HEK293 (cell line): ENCODE results near the gene IVD.

Experiments used
- MYNN ChIP-seq: fragments of 450-650 bp; formaldehyde crosslinking; IDR thresholded peaks from 2 replicates; pipeline ENCODE4 v1.5.1; 2016; ENCODE audit warnings: missing biosample characterization, missing genetic modification characterization, borderline replicate concordance
- REPIN1 ChIP-seq: fragments of 450-650 bp; formaldehyde crosslinking; IDR thresholded peaks from 2 replicates; pipeline ENCODE4 v1.5.1; 2017; ENCODE audit warnings: missing biosample characterization, missing genetic modification characterization, low read depth
- SCRT1 ChIP-seq: fragments of 450-650 bp; formaldehyde crosslinking; IDR thresholded peaks from 2 replicates; pipeline ENCODE4 v1.5.1; 2016; ENCODE audit warnings: missing biosample characterization, missing genetic modification characterization, borderline replicate concordance
- ZNF114 ChIP-seq: fragments of 450-650 bp; formaldehyde crosslinking; IDR thresholded peaks from 2 replicates; pipeline ENCODE4 v1.5.0; 2017; ENCODE audit warnings: missing biosample characterization, missing genetic modification characterization
- ZNF184 ChIP-seq: fragments of 450-650 bp; IDR thresholded peaks from 2 replicates; pipeline ENCODE4 v1.5.1; 2018; ENCODE audit warnings: missing biosample characterization, mild to moderate bottlenecking, missing genetic modification characterization
- ZNF24 ChIP-seq: fragments of 450-650 bp; formaldehyde crosslinking; IDR thresholded peaks from 2 replicates; pipeline ENCODE4 v1.5.1; 2016; ENCODE audit warnings: missing biosample characterization, missing genetic modification characterization
- ZNF561 ChIP-seq: fragments of 450-650 bp; IDR thresholded peaks from 2 replicates; pipeline ENCODE4 v1.5.1; 2018; ENCODE audit warnings: missing biosample characterization, missing genetic modification characterization, borderline replicate concordance
- ZNF747 ChIP-seq: fragments of 450-650 bp; formaldehyde crosslinking; IDR thresholded peaks from 2 replicates; pipeline ENCODE4 v1.5.1; 2016; ENCODE audit warnings: missing biosample characterization, missing genetic modification characterization
- ZNF785 ChIP-seq: fragments of 450-650 bp; formaldehyde crosslinking; IDR thresholded peaks from 2 replicates; pipeline ENCODE4 v1.5.1; 2016; ENCODE audit warnings: missing biosample characterization, missing genetic modification characterization
- TF ChIP-seq, protein P1 (sequence below): fragments of 450-650 bp; formaldehyde crosslinking; IDR thresholded peaks from 2 replicates; pipeline ENCODE4 v1.5.1; 2016; ENCODE audit warnings: missing biosample characterization, missing genetic modification characterization
- TF ChIP-seq, protein P2 (sequence below): fragments of 450-650 bp; formaldehyde crosslinking; IDR thresholded peaks from 2 replicates; pipeline ENCODE4 v1.5.1; 2016; ENCODE audit warnings: missing biosample characterization, missing genetic modification characterization, low read depth
- TF ChIP-seq, protein P3 (sequence below): fragments of 450-650 bp; formaldehyde crosslinking; IDR thresholded peaks from 2 replicates; pipeline ENCODE4 v1.5.1; 2016; ENCODE audit warnings: missing biosample characterization, missing genetic modification characterization, low read depth

DNA sequence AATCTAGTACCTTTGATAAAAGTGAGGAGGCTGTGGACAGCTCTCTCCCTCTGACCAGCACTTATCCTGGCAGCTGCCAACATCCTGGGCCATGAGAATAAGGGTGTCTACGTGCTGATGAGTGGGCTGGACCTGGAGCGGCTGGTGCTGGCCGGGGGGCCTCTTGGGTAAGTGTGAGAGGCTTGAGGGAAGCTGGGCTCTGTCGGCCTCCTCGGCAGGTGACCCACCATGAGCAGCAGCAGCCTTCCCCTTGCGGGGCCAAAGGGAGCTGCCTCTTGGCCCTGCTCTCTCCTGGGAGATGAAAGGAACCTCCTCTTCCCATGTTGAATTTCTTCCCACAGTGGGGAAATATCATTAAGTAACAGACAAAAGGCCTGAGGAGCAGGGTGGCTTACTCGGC is 9.2 kb downstream of the IVD start:
- TF ChIP-seq, protein P1, sequence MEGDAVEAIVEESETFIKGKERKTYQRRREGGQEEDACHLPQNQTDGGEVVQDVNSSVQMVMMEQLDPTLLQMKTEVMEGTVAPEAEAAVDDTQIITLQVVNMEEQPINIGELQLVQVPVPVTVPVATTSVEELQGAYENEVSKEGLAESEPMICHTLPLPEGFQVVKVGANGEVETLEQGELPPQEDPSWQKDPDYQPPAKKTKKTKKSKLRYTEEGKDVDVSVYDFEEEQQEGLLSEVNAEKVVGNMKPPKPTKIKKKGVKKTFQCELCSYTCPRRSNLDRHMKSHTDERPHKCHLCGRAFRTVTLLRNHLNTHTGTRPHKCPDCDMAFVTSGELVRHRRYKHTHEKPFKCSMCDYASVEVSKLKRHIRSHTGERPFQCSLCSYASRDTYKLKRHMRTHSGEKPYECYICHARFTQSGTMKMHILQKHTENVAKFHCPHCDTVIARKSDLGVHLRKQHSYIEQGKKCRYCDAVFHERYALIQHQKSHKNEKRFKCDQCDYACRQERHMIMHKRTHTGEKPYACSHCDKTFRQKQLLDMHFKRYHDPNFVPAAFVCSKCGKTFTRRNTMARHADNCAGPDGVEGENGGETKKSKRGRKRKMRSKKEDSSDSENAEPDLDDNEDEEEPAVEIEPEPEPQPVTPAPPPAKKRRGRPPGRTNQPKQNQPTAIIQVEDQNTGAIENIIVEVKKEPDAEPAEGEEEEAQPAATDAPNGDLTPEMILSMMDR (tag by site-specific recombination) = no peak
- TF ChIP-seq, protein P2, sequence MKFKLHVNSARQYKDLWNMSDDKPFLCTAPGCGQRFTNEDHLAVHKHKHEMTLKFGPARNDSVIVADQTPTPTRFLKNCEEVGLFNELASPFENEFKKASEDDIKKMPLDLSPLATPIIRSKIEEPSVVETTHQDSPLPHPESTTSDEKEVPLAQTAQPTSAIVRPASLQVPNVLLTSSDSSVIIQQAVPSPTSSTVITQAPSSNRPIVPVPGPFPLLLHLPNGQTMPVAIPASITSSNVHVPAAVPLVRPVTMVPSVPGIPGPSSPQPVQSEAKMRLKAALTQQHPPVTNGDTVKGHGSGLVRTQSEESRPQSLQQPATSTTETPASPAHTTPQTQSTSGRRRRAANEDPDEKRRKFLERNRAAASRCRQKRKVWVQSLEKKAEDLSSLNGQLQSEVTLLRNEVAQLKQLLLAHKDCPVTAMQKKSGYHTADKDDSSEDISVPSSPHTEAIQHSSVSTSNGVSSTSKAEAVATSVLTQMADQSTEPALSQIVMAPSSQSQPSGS (tag by site-specific recombination) = no peak
- no peak for TF ChIP-seq REPIN1
- TF ChIP-seq ZNF24 (tag by site-specific recombination) = no peak
- TF ChIP-seq ZNF747 (tag by site-specific recombination) = no peak
- TF ChIP-seq, protein P3, sequence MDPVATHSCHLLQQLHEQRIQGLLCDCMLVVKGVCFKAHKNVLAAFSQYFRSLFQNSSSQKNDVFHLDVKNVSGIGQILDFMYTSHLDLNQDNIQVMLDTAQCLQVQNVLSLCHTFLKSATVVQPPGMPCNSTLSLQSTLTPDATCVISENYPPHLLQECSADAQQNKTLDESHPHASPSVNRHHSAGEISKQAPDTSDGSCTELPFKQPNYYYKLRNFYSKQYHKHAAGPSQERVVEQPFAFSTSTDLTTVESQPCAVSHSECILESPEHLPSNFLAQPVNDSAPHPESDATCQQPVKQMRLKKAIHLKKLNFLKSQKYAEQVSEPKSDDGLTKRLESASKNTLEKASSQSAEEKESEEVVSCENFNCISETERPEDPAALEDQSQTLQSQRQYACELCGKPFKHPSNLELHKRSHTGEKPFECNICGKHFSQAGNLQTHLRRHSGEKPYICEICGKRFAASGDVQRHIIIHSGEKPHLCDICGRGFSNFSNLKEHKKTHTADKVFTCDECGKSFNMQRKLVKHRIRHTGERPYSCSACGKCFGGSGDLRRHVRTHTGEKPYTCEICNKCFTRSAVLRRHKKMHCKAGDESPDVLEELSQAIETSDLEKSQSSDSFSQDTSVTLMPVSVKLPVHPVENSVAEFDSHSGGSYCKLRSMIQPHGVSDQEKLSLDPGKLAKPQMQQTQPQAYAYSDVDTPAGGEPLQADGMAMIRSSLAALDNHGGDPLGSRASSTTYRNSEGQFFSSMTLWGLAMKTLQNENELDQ (tag by site-specific recombination) = no peak
- TF ChIP-seq SCRT1 = no peak
- TF ChIP-seq ZNF184 (tag by site-specific recombination) = no peak
- no peak for TF ChIP-seq MYNN (tag by site-specific recombination)
- TF ChIP-seq ZNF561 = no peak
- no peak for TF ChIP-seq ZNF785 (tag by site-specific recombination)
- no peak for TF ChIP-seq ZNF114 (tag by site-specific recombination)
